Middle frontal gyrus (tissue), 1 donor: ENCODE results near the gene TRIM61.
A peak's percentile ranks its signal among the peaks of the same experiment; 100 is the strongest.
"Not testable (repeated sequence)": the region's sequence is repeated elsewhere in the genome, so short reads cannot be mapped to it uniquely, and the experiment has no call there.

Experiments used
- DNase-seq: peaks from one replicate; pipeline ENCODE4 v3.0.0-alpha.2; 2015; ENCODE audit warnings: low spot score; ENCODE audit errors: extremely low spot score

TRIM61 gene

DNA sequence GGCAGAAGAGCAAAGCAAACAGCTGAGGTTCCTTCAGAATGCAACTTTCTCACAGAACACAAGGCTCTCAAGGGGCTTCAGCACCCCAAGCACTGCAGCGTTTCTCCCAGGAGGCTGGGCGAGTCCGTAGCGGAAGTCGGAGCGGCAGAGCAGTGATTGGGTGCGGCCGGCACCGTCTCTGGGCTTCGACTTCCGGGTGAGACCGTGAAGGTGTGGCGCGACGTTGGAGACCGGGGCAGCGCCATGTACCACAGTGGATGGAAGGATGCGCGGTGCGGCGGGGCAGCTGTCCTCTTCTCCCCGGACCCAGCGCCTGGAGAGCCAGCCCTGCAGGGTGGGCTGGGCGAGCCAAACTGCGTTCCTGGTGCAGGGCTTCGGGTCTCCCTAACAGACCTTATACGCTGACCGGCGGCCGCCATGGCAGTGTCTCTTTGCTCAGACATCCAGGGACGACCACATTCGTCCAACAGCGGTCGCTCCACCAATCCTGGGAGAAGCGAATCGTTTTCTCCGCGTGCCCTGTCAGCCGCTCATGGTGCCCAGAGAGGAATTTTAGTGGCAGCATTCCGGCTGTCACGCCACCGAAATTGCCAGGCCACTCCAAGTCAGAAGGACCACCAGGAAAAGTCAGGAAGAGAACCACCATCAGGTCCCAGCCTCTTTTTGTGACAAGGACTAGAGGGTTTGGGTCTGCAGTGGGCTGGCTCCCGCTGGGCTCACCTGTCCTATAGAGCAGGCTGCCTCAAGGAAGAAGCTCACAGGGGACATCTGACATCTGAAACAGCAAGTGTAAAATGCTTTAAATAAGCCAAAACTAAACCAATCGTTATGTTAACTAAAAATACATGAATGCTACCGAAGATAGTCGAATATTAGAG is 20.5 kb downstream of the TRIM61 start:
- DNase-seq: peak; percentile 83

GRCh38 chr4:164955107-164955805 is 22.2 kb downstream of the TRIM61 start:
- no peak for DNase-seq

GRCh38 chr4:164952551-164952950 is 24.9 kb downstream of the TRIM61 start:
- no peak for DNase-seq

- no peak for DNase-seq
Measured at GRCh38 chr4:164949448-164950143, 27.9 kb downstream of the TRIM61 start.

GRCh38 chr4:164948975-164949374 is 28.5 kb downstream of the TRIM61 start:
- DNase-seq: no peak

DNA sequence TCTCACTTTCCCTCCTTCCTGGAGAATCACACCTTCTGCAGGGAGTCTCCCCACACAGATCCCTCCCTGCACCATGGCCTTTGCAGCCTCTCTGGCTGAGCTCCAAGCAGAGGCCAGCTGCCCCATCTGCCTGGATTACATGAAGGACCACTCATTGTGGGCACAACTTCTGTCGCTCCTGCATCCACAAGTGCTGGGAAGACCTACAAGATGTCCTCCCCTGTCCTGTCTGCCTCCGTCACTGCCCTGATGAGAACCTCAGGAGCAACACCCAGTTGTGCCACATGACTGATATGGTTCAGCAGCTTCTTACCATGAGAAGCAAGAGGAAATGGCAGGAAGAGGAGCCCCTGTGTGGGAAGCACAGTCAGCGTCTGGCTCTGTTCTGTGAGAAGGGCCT is 29.5 kb downstream of the TRIM61 start:
- not testable (repeated sequence) for DNase-seq

DNA sequence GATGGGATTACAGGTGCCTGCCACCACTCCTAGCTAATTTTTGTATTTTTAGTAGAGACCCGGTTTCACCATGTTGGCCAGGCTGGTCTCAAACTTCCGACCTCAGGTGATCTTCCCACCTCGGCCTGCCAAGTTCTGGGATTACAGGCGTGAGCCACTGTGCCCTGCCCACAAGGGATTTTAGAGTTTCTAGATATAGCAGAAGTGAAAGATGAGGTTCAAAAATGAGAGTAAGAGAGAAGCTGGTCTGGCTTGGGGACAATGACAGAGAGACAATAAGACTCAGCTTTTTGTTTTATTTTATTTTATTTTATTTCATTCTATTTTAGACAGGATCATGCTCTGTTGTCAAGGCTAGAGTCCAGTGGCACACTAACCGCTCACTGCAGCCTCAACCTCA is 30.6 kb downstream of the TRIM61 start:
- DNase-seq: no peak

DNA sequence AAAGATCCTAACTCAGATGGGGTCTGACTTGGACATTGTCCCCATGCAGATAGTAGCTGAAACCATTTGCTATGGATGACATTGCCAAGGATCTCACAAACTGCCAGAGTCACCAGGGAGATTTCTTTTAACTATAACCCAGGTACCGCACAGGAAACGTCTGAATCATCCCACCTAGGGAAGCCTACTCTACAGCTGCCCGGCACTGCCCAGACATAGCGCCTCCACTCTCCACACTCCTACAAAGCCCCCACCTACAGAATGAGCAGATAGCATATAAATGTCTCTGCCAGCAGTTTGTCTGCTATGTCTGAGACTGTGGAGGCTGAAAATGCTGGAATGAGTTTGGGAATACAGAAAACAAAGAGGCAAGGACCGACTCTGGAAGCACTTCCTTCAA is 32.3 kb downstream of the TRIM61 start:
- no peak for DNase-seq

DNA sequence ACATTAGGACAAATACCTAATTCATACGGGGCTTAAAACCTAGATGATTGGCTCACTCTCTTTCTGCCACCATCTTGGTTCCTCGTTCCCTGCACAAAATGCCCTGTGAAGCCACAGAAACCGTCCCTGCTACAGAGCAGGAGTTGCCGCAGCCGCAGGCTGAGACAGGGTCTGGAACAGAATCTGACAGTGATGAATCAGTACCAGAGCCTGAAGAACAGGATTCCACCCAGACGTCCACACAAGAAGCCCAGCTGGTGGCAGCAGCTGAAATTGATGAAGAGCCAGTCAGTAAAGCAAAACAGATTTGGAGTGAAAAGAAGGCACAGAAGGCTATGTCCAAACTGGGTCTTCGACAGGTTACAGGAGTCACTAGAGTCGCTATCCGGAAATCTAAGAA is 34.3 kb downstream of the TRIM61 start:
- DNase-seq: no peak

DNA sequence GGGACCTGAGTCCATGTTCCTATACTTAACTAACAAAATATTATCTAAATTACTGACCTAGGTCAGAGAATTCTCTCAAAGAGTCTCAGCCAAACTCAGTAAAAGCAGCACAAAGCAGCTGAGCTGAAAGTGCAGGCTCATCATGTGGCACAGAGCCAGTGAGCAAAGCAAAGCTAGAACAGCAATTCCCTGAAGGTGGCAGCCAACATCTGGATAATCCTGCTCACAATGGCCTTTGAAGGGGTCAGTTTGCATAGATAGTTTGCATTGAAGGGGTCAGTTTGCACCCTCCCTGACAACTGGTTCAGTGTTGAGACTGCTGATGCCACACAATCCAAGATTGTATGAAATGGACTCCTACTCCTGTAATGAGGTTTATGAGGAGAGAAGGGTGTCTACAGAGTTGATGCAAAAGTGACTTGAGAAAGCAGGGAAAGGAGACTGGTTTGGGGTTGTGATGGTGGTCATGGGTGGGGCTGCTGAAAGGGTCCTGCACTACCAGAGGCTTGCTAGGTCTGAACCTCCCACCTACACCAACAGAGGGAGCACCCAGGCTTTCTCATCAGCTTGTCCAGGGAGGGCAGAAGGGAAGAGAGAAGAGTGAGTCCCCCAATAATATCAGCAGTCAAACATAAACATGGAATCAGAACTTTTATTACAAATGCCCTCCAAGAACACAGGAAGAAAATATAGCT is 39.7 kb downstream of the TRIM61 start:
- no peak for DNase-seq

DNA sequence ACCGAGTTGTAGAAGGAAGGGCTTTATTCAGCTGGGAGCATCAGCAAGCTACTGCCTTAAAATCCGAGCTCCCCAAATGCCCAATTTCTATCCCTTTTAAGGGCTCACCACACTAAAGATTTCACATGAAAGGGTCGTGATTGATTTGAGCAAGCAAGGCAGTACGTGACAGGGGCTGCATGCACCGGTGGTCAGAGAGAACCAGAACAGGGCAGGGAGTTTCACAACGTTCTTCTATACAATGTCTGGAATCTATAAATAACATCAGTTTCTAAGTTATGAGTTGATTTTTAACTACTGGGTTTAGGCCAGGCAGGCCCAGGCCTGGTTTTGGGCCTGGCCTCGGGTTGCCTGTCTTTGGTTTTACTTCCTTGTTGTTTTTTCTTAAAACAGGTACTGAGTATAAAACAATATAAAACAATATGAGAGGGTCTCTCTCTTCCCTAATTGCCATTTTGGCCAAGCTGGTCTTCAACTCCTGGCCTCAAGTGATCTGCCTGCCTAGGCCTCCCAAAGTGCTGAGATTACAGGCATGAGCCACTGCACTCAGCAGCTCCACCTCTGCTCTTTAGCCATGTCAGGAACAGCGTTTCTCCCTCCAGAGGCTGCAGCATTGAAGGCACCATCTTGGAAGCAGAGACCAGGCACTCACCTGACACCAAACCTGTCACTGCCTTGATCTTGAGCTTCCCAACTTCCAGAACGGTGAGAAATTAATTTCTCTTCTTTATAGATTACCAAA is 41.4 kb downstream of the TRIM61 start:
- not testable (repeated sequence) for DNase-seq

DNA sequence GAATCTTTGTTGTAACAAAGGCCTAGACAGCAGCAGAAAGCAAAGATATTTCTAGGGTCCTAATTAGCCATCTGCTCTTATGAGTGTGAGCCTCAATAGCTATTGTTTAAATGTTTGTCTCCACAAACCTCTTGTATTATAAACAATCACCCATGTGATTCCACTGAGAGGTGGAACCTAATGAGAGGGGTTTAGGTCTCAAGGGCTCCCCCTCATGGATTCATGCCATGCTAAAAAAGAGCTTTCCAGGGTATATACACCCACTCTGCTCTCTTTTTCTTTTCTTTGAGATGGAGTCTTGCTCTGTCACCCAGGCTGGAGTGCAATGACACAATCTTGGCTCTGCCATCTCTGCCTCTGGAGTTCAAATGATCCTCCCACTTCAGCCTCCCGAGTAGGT is 42.1 kb downstream of the TRIM61 start:
- no peak for DNase-seq

- DNase-seq: no peak
Measured at GRCh38 chr4:164933244-164933643, 44.2 kb downstream of the TRIM61 start.

DNA sequence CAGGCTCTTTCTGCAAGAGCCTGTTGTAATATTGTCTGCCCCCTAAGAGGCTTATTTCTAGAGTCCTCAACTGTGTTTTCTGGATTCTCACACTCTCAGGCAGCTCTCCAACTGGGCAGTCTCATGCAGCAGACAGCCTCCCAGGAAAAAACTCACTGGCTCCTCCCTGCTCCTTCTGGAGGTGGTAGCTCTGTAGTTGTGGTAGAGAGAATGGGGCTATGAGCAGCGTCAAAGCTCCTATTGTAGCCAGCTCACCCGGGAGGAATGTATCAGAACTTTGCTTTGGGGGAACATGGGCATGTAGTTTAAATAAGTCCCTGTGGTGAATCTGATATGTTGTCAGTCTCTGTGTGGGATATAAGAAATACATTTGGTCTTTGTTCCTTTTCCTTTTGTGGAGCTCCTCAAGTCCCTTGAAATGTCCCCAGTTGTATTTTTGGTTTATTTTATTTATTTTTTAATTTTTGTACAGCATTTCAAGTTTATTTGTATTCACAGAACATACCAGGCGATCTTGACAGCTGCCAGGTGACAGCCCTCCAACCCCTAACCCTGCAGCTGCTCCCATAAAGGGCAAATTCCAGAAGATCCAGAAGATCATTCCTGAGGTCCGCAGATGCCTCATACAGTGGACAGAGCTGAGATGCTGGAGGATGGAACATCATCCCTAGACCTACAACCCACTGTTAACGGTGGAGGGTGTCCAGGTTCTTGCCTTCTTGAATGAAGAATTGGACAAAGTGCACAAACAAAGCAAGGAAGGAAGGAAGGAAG is 45.7 kb downstream of the TRIM61 start:
- DNase-seq: no peak

DNA sequence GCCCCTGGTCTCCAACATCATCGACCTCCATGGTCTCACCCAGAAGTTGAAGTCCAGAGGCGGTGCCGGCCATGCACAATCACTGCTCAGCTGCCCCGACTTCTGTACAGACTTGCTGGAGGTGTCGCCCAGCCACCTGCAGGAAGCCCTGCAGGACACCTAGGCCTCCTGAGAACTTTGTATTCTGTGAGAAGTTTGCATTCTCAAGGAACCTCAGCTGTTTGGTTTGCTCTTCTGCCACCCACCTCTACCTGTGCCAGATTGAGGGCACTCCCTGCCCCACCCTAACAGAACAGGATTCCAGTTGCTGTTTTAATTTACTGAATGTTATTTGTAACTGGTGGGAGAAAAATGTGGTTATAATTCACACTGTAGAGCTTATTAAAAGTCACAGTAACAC is 46.8 kb downstream of the TRIM61 start:
- no peak for DNase-seq

DNA sequence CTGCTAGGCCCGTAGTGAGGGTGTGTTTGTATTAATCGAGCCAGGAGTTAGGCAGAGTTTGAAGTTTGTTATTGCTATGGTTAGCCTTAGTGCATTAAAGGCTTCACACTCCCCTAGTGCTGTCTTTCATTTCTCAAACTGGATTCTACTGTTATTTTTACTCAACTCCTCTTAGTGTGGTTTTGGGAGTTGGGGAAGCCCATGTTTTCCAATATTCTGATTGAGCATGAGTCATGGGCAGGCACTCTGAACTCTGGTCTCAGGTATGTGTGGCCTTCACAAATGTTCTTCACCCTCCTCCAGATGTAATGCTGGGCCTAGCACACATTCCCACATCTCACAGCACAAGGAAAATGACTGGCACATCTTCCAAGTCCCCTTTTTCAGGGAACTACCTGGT is 50.4 kb downstream of the TRIM61 start:
- DNase-seq: not testable (repeated sequence)

- no peak for DNase-seq
Measured at GRCh38 chr4:164926301-164926700, 51.2 kb downstream of the TRIM61 start.

DNA sequence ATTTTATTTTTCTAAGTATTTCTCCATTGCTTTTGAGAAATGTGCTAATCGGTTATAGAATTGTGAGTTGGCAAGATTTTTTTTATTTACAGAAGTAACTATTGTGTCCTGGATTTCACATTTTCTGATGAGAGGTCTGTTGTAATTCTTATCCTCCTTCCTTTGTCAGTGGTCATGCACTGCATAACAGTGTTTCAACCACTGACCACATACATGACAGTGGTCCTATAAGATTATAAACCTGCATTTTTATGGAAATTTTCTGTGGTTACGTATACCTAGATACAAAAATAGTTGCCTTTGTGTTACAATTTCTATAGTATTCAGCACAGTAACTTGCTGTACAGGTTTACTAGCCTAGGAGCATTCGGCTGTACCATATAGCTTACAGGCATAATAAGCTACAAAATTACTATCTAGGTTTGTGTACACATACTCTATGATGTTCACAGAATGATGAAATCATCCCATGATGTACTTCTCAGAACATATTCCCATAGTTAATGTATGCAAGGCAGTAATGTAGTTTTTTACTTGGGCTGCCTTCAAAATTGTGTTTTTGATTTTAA is 52.7 kb downstream of the TRIM61 start:
- DNase-seq: no peak

DNA sequence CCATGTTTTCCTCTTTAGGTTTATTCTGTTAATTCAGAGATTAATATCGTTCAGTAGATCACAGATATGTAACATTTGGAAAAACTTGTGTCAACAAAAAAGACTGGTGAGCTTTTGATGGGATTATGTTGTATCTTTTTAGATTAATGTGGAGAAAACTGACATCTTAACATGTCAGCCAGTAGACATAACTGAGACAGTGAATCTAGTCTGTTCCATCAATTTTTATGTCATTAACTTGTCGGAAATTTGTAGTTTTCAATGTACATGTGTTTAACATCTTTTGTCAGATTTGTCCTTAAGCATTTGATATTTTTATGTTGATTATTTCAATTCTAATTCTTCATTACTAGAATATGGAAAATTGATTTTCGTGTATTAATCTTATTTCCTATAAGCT is 58.5 kb downstream of the TRIM61 start:
- no peak for DNase-seq
